GM21515 (cell line): Measurements from ENCODE around the gene STX16.

Source experiments
- ATAC-seq: cut with Tn5 transposase; IDR thresholded peaks from one replicate; pipeline ENCODE4 v1.9.1; 2021; ENCODE audit not compliant: unreplicated experiment

The STX16 gene

GRCh38 chr20:58695895-58696375, 44.9 kb downstream of the STX16 start:
- ATAC-seq, result no peak

- ATAC-seq, result no peak
These were observed 45.4 kb downstream of the STX16 start for GRCh38 chr20:58696411-58696961.

- ATAC-seq, result no peak
These were observed 46.3 kb downstream of the STX16 start for GRCh38 chr20:58697201-58697866.

DNA sequence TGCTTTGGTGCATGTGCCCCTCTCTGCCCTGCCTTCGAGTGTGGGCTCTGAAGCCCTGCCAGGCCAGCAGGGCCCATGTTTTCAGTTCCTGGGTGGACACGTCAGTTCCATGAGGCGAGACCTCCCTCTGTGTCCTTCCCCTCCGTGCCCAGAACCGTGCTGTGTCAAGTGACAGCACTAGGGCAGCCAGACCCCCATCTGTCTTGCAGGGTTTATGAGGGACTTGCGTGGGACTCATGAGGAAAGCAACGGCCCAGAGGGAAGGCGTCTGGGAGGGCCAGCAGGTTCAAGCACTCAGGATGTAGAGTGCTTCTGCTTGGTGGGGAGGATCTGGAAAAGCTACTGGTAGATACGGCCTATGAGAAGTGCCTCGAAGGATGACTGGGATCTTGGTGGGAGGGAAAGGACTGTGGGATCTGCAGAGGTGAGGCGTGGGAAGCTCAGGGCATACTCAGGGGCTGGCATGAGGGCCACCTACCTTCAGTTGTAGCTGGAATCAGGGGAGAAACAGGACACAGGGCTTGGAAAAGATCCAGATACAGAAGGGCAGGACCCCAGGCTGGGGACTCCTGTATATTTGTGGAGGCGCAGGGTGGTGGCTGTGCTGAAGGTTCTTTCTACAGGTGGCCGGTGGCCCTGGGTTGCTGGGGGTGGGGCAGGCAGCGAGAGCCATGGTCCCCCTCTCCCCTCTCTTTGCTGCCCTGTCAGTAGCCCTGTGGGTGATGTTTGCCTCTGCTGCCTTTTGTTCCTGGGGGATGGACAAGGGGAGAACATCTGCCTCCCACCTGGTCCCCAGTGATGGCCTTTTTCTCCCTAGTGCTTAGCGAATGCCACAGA, 47.0 kb downstream of the STX16 start:
- ATAC-seq, result no peak

- no peak for ATAC-seq
These were observed 47.9 kb downstream of the STX16 start for GRCh38 chr20:58698741-58699622.

GRCh38 chr20:58699623-58700107, 48.6 kb downstream of the STX16 start:
- ATAC-seq, result no peak

DNA sequence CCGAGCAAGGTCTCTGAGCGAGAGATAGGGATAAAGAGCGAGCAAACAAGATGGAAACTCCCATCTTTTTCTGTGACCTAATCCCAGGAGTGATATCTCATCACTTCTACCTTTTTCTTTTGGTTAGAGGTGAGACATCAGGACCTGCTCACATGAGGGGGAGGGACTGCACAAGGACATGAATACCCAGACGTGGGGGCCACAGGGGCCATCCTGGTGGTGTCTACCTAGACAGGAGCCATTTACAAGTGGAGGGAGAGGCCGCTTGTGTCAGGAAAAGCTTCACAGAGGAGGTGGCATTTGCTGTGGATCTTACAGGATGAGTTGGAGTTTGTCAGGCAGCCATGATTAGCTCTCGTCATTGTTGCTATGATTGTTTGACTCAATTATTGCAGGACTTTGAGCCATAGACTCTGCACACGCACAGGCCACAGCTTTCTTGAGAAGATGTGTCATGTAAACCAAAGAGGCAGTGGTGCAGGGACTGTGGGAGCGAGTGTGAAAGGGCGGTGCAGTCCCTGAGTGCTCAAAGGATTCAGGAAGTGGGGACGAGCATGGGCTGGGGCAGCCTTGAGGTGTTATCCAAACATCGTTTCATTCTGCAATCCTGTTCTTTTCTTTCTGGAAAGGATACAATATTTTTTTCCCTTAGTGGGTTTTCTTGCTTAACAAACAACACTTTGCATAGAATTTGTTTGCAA, 49.2 kb downstream of the STX16 start:
- no peak for ATAC-seq

DNA sequence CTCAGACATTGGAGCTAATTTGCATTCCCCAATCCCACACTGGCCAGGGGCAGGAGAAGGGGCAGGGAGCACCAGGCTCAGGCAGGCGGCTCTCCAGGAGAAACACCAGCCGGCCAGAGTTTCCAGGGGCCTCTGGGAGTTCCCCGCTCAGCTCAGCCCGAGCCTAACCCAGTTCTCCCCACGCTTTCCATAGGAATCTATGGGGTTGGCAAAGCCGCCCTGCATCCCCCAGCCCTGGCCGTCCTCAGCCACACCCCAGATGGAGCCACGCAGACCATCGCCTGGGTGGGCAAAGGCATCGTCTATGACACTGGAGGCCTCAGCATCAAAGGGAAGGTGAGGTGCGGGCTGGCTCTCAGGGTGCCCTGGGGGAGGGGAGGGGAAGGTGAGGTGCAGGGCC, 49.7 kb downstream of the STX16 start:
- no peak for ATAC-seq

- no peak for ATAC-seq
These were observed 50.5 kb downstream of the STX16 start for GRCh38 chr20:58701431-58702160.

DNA sequence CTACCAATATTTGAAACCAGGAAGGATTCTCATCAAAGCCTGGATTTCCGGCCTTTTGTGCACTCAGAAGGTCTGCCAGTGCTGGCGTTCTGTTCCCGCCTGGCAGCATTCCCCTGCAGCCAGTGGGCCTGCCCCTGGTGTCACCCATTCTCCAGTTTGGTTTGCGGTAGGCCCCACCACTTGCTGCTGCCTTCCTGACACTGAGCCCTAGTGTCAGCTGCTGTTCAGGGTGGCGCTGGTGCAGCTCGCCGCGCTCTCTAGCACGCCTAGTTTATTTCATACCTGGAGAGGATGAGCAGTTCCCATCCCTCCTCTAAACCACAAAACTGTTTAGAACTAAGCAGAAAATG, 51.1 kb downstream of the STX16 start:
- no peak for ATAC-seq

DNA sequence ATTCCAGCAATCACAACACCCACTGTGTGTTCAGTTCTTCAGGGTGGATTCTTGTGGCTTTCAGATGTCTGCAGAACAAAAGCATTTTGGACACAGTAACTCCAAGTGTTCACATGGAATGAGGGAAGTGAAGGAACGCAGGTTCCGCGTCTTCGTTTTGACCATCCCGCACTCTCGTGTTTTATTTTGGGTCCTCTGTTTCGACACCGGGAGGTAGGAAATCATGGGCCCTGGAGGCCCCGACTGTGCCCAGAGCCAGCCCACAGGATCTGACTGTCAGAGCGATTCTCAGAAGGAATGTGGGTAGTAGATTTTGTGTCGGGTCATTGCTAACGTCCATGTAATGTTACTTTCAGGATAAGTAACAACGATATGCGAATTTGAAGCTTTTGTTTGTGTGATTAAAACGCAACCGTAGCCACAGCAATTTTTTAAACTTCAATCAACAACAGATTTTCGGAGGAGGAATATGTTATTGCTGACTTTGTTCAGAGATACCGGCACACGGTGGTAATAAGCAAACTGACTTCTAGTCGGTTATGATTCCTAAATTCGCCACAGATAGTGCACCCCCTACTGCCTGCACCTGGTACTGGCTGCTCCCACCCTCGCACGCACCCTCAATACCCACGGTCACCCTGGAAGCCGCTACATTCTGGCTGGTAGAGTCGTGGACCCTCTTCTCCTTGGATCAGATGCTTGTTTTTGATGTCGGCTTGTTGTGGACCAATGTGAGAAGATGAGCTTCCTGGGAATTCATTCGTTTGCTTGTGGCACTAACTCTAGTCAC, 52.0 kb downstream of the STX16 start:
- no peak for ATAC-seq

DNA sequence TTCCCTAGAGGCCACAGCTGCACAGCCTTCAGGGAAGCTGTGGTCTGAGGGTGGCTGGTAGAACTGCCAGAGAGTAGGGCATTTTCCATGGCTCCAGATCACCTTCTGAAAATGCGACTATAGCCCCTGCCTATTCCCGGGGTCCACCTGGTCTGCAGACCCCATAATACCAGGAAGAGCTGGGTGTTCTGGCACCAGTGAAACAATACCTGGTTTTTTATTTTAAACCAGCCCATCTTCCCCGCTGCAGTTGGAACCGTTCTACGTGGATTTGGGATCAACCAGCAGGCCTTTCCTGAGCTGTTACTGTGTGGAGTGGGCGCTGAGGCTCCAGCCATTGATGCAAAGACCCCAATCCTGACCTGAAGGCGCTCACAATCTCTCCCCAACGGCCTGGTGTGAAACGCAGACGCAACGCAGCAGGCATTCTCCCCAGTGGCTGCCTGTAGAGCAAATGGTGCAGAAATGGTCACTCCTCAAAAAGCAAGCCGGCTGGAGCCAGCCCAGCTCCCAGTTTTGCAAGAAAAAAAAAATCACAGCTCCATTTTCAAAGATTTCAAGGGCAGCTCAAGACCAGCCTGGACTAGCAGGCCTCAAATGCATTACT, 52.8 kb downstream of the STX16 start:
- no peak for ATAC-seq

DNA sequence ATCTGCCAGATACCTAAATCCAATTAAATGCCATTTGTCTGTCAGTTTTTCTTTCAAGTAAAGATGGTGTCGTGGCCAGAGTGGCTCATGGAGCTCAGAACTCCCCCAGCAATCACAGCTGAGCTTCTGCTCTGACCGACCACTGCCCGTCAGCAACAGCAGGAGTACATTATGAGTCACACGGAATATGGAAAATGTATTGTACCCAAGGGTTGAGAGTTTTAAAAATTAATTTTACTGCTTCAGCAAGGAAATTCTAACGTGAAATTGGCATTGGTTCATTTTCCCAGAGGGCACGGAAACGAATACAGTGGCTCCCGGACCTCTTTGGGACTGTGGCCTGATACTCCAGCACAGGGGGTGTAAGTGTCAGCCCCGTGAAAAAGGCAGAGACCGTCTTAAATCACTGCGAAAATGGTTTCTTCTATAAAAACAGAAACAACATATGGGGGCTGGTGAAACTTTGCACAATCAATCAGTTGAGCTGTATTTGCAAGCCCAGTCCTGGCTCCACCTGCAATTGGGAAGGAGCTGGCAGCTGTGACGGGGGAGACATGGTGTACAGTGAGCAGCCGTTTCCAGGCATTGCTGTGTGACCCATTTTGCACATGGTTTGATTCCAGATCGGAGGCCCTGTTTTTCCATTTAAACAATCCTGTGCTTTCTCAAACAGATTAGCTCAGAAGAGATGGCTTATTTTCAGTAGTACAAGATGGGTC, 54.3 kb downstream of the STX16 start:
- no peak for ATAC-seq

DNA sequence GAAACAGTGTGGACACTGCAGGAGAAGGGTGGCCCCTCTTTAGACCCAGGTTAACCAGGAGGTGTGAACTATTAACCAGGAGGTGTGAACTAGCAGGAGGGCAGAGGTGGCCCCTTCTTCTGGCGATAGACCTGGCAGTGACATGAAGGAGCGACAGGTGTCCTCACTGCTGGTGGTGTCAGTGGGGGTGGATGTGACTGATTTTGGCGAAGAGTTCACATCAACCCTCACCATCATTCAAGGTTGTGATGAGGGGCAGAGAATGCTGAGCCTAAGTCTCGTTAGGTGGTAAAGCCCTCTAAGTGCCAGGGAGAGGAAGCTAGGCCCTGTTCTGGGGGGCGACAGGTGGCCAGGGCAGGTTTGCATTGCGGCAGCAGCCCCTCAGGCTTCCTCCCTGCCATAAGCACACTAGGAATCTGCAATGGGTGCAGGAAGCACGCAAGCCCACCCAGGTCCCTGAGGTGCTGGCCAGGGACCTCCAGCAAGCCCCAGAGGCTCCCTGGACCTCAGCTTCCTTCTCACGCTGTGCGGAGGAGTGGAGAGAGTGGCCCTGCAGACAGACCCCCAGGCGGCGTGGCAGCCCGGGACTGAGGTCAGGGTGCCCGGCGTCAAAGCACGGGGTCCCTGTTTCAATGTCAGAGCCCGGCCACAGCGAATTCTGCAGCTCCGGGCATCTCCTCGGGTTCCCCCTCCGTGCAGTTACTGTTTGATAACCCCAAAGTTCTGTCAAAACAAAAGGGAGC, 55.2 kb downstream of the STX16 start:
- ATAC-seq, result no peak

DNA sequence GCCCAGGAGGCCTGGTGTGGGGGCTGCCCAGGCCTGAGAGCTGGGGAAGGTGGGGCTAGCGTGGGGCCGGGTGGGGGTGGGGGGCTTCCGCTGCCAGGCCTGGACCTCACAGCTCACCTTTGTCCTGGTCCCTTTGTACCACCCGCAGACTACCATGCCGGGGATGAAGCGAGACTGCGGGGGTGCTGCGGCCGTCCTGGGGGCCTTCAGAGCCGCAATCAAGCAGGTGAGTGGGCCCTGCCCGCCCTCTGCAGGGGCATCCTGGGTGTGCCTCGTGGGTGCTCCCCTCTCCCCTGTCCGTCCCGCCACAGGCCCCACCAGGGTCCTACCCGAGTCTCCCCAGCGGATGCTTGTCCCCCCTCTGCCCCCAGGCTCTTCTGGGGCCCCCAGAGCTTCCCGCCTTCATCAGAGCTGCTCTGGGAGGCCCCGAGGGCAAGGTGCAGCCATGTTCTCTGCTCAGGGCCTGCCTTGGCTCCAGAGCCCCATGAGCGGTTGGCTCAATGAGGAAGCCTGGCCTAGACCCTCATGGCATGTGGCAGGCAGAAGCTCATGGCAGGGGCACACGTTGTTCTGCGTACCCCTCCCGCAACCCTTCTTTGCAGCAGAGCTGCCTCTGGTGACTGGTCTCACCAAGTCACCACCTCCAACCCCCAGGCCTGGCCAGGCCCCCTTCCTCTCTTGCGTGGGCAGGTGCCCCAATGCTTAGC, 56.0 kb downstream of the STX16 start:
- no peak for ATAC-seq

DNA sequence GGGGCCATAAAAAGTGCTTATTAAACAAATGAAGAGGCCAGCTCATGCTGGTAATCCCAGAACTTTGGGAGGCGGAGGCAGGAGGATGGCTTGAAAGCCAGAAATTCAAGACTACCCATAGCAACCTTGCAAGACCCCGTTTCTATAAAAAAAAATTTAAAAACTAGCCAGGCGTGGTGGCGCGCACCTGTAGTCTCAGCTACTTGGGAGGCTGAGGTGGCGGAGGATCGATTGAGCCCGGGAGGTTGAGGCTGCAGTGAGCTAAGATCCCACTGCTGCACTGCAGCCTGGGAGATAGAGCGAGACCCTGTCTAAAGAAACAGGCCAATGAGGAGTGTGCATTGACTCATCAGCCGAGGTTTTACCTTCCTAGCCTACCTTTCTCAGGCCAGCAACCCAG, 56.7 kb downstream of the STX16 start:
- no peak for ATAC-seq
